Prostate gland (tissue), 2 donors: ENCODE results near the gene IMPG1.

Source experiments
- POLR2A ChIP-seq: fragments of 450-650 bp; IDR thresholded peaks from one replicate; pipeline ENCODE4 v1.6.1; 2016; ENCODE audit warnings: antibody characterized with exemption, mild to moderate bottlenecking
- POLR2AphosphoS5 ChIP-seq: sonication (generic); formaldehyde crosslinking; IDR thresholded peaks from one replicate; pipeline ENCODE4 v1.6.1; 2017; ENCODE audit warnings: antibody characterized with exemption
- TF ChIP-seq, protein P1 (sequence below), 4 experiments: fragments of 200-600 bp in 2 of 4; fragments of 450-650 bp in 2 of 4; sonication (generic) in 2 of 4; IDR thresholded peaks; 1 replicate in 3 of 4; 2 replicates in 1 of 4; pipeline ENCODE4 v1.5.1; 2016 to 2019; ENCODE audit warnings: antibody characterized with exemption in 4 of 4, mild to moderate bottlenecking in 2 of 4, moderate library complexity in 2 of 4

DNA sequence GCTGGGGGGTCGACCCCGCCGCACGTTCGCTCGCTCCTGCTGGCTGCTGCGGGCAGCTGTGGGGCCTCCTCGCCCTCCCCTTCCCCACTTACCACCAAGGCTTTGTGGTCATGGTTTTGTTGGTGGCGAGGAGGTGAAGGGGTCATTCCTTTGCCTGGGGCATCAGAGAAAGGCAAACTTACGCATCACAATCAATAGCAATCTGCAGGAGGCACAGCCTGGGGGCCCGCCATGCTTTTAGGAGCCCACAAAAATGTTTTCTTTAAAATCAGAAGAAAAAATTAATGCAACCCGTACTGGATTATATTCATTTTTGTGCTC is 137.0 kb downstream of the IMPG1 start:
- TF ChIP-seq POLR2A (no peak), POLR2AphosphoS5 (no peak)
- TF ChIP-seq, protein P1, sequence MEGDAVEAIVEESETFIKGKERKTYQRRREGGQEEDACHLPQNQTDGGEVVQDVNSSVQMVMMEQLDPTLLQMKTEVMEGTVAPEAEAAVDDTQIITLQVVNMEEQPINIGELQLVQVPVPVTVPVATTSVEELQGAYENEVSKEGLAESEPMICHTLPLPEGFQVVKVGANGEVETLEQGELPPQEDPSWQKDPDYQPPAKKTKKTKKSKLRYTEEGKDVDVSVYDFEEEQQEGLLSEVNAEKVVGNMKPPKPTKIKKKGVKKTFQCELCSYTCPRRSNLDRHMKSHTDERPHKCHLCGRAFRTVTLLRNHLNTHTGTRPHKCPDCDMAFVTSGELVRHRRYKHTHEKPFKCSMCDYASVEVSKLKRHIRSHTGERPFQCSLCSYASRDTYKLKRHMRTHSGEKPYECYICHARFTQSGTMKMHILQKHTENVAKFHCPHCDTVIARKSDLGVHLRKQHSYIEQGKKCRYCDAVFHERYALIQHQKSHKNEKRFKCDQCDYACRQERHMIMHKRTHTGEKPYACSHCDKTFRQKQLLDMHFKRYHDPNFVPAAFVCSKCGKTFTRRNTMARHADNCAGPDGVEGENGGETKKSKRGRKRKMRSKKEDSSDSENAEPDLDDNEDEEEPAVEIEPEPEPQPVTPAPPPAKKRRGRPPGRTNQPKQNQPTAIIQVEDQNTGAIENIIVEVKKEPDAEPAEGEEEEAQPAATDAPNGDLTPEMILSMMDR (IDR thresholded peaks at IDR 0.05) = no peak
